DMS153 treated with DMSO at 0.1 percent for 48 hours (cell line): ENCODE data around the gene FSTL5.
A peak's percentile ranks its signal among the peaks of the same experiment; 100 is the strongest.

Source experiments
- DNase-seq: peaks from one replicate; lab custom pipeline; 2025; ENCODE audit not compliant: unreplicated experiment; lab: John Stamatoyannopoulos, UW

FSTL5 gene

DNA sequence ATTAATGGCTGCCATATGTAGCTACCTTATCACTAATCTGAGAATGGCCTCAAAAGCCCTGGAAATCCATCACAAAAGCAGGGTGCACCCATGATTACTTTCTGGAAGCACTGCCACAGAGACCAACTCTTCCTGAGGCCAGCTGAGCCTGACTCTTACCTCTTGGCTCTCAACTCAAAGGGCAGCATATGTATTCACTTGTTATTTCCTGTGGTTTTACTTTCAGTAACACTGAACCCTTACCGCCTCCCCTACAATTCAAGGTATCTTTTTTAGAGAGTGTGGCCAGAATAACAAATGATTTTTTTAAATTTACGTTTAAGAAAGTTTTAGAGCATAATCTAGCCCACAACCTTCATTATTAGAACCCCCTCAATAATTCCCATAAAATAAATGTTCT lies 434.9 kb downstream of the FSTL5 start:
- no peak for DNase-seq

DNA sequence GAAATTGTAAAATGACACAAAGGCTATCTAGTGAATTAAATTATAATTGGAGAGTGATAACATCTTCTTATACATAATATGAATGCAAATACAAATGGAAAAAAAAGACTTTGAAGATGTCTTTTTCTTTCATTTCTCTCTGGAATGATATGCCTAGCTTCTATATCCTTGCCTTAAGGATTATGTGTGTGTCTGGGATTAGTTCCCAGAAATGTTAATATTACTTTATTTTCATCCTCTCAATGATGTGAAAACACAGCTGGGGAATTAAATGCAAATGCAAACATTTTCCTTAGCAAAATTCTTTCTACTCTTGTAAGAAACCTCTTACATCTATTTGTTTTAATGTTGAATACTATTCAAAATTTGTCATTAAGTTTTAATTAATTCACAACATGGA lies 441.9 kb downstream of the FSTL5 start:
- no peak for DNase-seq

DNA sequence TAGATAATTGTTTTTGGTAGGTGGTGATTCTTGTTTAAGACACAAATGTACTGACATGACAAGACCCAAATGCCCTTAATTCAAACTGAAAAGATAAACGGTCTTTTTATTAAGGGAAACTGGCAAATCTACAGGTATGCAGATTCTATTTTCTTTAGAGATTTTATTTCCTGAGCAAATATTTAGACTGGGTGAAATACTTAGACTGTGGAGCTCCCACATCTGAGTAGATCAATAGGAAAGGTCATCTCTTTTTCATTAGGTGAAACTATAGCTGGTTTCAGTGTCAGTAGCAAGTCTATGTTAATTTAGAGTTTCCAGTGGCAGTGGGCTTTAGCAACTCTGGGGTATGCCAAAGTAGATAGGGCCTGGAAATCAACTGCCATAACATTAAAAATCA lies 446.7 kb downstream of the FSTL5 start:
- no peak for DNase-seq

DNA sequence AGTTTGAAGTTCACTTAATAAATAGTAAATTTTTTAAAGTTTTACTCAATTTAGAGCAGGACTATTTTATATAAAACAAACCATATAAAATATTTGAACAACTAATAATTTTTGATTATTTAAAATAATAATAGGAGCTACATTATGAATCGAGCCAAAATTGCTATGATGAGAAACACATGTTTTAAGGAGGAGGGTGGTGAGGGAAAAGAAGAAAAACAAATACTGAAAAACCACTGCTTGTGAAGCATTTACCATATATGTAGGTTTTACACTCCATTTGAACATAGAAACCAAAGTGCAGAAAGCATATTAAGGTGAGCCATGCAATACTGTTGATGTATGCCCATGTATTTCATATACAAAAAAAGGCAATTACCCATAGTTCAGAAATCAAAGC lies 448.9 kb downstream of the FSTL5 start:
- DNase-seq: no peak

DNA sequence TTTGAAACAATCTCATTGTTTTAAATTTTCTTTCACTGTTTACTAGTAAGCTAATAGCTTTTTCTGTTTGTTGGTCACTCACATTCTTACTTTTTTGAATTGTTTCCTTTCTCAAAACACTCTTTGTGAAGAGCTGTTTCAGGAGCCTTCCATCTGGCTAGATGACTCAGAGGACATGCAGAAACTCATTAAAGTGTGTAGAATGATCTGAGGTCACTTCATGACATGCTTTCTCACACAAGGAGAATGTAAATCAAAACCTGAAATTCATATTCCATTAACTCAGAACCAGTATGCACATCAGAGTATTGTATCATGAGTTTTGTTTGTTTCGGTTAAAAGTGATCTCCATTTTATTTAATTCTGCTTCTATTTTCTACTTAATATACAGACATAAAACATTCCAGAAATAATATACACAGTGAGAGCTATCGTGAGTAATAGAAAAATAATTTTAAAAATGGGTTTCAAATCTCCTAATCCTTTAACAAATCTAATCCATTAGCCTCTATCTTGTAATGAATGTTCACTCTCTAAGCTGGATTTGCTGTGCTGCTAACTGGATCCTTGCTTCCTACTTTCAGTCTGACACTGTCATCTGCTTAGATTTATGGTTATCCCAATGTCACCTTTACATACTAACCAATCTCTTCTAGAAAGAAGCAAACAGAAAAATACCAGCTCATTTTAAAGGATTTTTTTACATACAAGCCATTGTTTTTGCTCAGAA lies 449.6 kb downstream of the FSTL5 start:
- DNase-seq: no peak

DNA sequence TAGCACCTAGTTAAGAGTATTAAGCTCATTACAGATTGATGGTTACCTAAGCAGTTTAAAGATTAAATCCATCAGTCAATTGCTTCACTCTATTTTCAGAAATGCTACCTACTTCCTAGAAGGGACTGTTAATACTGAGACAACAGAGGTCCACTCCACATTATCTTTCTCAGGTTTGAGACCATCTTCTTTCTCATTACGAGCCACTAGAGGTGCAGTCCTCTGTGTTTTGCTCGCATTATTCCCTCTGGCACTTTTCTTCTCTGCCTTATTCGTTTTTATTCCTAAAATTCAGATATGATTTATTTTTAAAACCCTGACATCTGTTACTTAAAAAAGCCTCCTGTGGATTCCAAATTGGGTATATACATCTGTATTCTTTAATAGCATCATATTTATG lies 459.1 kb downstream of the FSTL5 start:
- no peak for DNase-seq

DNA sequence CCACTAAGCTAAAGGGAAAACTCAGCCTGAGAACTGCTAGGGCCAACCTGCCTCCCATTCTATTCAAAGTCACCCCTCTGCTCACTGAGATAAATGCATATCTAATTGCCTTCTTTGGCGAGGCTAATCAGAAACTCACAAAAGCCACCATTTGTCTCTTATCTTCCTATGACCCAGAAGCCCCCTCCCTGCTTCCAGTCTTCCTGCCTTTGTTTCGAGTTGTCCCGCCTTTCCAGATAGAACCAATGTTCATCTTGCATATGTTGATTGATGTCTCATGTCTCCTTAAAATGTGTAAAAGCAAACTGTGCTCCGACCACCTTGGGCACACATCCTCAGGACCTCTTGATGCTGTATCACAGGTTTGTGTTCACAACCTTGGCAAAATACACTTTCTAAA lies 459.8 kb downstream of the FSTL5 start:
- no peak for DNase-seq

DNA sequence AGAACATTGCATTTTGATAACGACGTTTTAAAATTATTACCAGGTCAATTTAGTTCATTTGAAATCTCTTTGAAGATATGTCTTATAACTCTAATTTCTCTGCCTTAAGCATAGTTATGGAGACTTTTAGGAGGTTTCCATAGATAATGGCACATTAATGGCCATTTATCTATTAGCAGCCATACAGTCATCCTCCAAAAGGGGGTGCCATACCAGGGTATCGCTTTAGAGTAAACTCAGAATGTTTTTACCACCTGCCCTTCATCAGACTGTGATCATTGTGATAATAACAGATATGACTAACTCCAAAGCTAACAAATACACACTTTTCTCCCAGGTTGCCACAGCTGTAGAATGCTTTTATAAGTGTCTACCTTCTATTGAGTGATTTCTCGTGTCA lies 461.5 kb downstream of the FSTL5 start:
- DNase-seq: no peak

DNA sequence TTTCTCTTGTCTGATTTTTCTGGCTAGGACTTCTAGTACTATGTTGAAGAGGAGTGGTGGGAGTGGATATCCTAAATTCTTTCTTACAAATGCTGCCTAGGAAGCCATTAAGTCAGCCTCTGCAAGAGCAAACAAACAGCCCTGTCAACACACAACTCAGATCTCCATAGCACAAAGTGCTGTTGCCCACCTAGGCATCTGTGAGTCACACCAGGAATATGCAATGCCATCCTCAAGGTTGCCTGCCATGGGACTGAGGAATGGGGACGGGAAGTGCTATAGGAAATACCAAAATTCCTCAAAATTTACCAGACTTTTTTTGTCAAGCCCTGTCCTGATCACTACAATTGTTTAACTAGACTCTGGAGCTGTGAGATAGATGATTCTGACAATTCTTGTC lies 466.9 kb downstream of the FSTL5 start:
- no peak for DNase-seq

DNA sequence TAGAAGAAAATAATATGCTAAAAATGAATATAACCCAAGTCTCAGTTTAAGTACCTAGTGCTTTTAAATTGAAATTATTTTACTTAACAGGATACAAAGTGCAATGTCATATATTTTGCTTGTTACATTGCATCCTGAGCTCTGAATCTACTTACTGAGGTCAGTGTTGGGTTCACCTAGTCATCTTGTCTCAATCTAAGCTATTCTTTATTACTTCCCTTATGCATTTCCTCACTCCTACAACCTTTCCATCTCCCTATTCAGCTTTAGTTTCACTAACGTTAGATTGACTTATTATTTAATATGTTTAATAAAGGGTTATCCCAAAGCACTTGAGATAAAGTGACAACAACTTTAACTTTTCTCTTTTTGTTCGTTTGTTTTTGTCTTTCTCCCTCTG lies 483.7 kb downstream of the FSTL5 start:
- no peak for DNase-seq

DNA sequence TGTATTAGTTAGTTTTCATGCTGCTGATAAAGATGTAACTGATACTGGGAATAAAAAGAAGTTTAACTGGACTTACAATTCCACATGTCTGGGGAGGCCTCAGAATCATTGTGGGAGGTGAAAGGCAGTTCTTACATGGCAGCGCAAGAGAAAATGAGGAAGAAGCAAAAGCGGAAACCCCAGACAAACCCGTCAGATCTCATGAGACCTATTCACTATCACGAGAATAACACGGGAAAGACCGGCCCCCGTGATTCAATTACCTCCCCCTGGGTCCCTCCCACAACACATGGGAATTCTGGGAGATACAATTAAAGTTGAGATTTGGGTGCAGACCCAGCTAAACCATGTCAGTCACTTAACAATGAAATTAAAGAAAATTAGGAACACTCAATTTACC lies 499.1 kb downstream of the FSTL5 start:
- DNase-seq: no peak

DNA sequence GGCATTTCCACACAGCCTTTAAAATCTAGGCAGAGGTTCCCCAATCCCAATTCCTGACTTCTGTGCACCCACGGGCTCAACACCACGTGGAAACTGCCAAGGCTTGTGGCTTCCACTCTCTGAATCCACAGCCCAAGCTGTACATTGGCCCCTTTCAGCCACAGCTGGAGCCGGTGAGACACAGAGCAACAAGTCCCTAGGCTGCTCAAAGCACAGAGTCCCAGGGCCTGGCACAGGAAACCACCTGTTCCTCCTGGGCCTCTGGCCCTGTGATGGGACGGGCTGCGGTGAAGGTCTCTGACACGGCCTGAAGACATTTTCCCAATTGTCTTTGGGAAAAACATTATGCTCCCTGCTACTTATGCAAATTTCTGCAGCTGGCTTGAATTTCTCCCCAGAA lies 500.0 kb downstream of the FSTL5 start:
- no peak for DNase-seq

DNA sequence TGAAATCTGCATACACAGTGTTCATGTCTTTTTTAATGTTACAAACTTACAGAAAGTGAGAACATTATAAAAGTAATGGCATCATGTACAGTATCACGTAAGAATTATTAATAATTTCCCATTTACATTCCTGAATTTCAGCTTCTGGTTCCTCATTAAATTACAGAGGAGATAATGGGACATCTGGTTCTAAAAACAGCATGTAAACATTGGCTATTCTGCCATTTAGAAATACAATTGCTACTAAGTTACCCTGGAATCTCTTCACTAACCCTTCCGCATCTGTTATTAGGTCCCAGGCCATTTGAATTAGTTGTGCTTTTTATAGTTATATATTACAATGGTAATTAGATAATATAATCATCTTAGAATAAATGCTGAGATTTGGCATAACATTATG lies 505.1 kb downstream of the FSTL5 start:
- no peak for DNase-seq

DNA sequence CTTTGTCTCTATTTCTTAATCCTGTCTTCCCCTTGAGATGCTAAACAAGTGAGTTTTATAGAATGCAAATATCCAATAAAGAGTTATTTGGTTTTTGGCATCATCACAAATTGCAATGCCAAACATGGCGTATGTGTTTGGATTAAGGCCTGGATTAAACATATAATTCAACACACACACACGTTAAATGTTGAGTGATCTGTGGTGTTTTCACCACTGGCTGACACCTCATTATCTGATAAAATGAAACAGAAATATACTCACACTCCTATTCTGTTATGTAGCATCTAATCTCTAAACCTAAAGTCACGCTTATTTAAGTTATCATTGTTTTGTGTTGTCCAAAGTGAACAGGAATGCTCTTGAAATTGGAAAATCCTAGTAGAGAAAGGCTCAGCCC lies 506.2 kb downstream of the FSTL5 start:
- DNase-seq: no peak

DNA sequence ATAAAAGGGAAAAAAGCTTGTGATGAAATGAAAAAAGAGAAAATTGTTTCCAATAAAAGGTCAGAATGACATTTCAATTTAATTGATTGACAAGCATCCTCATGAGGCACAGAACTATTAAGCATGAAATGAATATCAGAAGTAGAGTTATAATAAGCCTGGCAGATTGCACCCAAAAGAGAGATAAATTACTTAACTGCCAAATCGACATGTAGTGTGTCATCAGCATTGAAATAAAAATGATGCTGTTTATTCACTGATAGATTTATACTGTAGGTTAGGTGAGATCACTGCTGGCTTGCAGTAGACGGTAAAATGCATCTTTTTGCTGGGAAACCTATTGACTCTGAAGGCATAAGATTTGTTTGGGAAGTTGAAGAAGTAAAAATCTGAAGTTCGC lies 507.2 kb downstream of the FSTL5 start:
- no peak for DNase-seq

DNA sequence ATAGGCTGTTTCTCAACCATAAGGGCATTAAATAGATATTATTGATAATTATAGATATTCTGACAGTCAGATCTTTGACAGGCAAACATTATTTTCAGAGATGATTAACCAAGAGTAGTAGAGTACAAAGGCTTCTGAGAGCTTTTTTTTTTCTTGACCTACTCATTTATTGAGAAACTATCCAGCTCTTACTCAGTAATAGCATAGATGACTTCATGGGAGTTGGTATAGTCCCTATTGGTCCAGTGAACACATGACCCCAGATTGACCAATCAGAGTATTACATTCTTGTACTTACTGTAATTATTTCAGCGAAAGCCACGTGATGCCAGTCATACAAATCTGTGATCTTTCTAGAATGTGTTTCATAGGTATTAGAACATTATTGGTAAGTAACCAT lies 508.7 kb downstream of the FSTL5 start:
- no peak for DNase-seq

DNA sequence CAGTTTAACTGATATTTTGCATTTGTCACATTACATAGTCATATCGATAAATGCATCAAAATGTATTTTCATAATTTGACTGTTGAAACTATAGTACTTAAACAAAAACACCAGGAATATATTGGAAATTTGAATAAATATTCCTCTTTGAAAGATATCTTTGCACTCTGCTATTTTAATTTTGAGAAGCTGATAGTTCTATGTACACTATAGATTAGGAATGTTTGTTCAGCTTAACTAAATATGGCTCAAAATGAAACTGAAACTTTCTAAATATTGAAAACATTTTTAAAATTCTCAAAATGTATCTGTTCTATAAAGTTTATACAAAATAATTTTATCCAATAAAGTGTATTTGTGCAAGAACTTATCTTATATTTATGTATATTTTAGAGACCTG lies 510.1 kb downstream of the FSTL5 start:
- DNase-seq: no peak

DNA sequence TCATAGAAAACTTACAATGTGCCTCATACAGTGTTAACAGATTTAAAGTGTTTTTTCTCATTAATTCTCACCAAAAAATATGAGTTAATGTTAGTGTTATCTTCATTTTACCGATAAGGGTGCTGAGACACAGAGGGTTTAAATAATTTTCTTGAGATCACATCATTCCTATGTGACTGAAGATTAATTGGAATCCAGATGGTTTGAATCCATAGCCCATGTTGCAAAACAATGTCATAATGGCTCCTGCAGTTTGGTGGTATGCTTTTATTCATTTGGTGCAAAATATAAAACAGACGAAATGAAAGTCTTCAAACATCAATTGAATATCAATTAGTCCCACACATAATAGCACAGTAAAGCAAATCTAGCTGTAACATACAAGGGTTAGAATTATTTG lies 512.2 kb downstream of the FSTL5 start:
- DNase-seq: no peak

DNA sequence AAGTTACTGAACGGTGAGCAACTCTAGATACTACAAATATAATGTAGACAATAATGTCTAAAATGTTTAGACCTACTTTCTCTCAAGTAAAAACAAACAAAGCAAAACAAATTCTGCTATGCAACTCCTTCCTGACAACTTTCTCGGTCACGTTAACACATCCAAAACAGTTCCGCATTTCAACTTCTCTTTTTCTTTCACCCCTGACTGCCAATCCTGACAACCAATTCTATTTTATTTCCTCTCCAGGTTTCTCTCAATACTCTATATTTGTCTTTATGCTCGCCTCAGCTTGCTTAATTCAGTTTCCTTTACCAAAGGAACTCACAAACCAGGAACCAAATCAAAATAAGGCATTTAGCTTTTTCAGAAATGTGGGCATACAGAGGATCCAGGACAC lies 513.0 kb downstream of the FSTL5 start:
- DNase-seq: no peak

DNA sequence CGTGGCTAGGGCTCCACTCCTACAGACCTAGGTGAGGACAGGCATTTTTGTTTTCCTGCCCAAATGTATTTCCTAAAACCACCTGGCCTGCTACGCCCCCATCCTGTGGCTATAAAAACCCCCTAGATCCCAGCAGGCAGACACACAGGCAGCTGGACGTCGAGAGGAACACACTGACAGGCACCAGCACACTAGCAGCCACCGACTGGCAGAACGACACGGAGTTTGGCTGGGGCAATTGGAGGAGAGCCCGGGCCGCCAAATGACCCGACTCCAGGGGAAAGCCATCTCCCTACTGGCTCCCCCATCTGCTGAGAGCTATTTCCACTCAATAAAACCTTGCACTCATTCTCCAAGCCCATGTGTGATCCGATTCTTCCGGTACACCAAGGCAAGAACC lies 516.0 kb downstream of the FSTL5 start:
- no peak for DNase-seq

DNA sequence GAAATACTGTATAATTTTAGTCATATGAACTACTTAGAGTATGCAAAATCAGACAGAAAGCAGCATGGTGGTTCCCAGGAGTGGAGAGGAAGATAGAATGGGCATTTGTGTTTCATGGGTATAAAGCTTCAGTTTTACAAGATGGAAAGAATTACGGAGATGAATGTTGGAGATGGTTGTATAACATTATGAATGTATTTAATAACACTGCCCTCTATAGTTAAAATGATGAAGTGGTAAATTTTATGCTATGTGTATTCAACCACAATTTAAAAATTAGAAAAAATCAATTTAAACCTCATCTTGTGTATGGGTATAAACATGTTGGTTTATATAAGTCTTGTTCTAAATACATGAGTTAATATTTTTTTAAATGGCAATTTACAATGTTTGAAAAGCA lies 521.1 kb downstream of the FSTL5 start:
- peak; percentile 4 for DNase-seq

DNA sequence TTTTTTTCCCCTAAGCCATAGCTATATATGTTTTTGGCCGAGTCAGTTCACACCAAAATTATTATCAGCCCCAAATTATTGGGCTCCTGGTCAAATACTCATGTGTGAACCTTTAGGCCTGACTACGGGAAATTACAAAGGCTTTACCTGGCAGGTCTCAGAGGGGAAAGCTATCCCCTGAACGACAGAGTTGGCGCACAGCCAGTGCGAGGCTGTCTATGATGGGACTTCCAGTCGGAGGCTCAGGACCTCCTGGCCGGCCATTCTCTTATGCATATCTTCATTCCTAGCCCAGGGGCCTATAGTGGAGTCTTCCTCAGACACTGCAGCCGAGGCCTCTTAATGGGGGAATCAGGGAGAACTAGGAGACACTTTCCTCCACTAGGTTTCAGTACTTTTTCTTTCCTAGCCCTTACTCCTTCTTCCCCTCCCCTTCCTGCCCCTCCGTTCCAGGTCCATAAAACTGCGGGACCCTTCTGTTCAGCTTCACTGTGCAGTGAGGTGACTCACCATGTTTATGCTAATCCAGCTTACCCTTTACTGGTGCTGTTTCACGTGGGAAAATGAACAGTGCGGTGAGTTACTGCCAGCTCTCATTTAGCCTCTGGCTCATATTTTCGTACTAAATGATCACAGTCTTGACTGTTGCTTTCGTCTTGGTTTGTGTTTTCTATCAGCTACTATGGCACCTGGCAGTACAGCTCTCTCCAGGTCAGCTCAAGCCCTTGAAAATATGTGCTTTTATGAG lies 533.9 kb downstream of the FSTL5 start:
- no peak for DNase-seq
